ENCODE measurements around the gene HOXD8.

HOXD8 gene

GRCh38 chr2:176161825-176162626, 32.5 kb downstream of the HOXD8 start:
- no peak for DNase-seq

GRCh38 chr2:176162911-176163671, 33.6 kb downstream of the HOXD8 start:
- no peak for DNase-seq

GRCh38 chr2:176163672-176164056, 34.2 kb downstream of the HOXD8 start:
- no peak for DNase-seq

DNA sequence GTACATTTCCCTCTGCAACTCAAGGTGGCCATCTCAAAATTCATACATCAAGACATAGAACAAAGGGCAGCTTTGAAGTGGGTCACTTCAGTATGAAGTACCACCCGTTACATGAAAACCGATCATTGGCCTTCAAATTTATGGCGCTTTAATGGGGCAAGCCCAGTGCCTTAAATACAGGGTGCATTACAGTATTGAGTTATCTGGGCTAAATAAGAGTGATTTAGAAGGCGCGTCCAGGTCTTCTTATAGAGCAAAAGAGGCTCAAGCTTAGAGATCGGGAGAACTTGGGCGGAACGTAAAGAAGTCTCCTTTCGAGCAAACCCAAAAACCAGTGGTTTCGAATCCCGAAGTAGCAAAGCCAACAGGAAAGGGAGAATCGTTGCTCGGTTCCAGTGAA, 34.7 kb downstream of the HOXD8 start:
- DNase-seq = no peak

DNA sequence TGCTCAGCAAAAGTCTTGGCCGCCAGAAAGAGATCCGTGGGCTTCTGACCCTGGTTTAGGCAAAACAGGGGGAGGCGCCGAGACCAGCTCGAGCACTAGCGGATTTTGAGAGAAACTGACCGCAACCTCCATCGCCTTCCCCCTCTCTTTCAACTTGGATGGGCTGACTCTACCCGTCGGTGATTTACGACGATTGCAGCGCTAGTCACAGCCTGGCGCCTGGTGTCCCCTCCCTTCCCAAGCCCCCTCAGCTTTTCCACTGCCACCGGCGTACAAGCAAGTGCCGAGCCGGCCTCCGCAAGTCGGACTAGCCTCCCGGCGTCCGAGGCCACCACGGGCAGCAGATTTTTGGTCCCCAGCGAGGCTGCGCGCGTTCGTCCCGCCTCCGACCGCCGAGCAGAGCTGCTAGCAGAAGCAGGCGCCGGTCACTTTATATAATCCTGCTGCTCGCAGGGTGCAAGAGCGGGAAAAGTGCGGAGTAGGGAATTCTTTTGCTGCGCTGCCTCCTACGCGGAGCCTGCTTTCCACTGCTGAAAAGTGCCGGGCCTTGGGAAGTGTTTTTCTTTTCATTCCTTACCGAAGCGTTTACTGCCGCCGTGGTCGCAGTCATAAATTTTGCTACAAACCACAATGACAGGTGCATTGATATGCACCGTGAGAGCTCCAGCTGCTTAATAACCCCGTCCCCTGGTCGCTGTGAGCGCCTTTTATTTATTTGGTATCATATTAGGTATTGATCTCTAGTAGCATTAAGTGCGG, 35.3 kb downstream of the HOXD8 start:
- no peak for DNase-seq

DNA sequence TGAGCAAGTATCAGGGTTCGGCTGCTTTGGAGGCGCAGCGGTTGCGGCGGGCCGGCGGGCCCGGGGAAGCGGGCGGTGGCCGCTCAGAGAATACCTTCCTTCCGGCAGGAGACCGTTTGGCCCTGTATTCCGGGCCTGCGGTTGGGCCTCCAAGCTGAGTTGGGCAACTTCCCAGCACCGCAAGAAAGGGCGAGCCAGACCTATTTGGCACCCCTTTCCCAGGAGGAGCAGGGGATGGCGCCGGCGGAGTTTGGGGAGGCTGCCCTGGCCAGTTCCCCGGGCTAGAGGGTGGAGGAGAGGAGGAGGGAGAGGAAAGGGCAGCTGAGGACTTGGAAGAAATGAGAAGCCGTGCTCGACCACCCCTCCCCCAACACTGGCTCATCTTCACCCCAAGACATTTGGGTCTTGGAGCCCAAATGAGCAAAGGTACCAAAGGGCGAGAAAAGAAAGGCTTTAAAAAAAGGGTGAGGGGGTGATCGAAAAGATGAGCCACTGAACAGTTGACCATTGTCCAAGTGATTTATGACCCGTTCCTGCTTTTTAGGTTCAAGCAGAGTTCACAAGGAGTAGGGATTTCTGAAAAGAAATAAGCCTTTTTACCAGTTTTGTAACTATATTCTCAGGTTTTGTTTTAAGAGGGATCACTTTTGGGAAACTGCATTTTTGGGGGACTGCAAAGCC, 36.0 kb downstream of the HOXD8 start:
- DNase-seq = no peak

GRCh38 chr2:176166272-176166671, 36.8 kb downstream of the HOXD8 start:
- DNase-seq = no peak

DNA sequence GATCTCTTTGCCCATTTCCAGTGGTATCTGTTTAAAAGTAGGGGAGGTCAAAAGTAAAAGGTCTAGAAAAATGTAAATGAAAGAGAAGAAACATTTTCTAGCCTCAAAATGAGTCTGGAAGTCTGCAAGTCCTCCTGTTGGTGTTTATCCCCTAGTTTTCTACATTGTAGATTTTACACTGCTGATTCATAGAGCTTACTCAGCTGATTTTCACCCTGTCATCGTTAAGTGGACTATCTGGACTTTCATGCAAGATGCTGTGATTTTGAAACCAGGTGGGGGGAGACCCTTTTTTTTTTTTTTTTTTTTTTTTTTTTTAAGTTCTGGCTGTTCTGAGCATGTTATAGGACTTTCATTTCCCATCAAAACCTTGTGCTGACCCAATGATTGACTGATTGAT, 37.9 kb downstream of the HOXD8 start:
- DNase-seq = no peak

GRCh38 chr2:176169181-176169580, 39.7 kb downstream of the HOXD8 start:
- no peak for DNase-seq

DNA sequence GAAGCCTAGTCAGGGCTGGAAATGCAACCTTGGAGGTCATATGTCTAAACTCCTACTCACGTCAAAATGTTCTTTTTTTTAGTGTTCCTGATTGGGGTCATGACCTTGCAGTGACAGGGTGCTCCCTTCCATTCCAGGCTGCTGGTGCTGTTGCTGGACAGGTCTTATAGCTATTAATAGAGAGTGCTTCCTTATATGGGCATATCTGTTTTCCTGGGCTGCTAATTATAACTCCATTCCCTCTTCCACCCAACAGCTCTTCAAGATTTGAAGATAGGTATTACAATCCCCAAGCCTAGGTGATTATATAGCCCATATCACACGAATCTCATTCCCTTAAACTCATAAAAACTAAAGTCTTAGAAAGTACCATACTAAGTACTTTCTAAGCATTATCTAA, 40.2 kb downstream of the HOXD8 start:
- DNase-seq = no peak

DNA sequence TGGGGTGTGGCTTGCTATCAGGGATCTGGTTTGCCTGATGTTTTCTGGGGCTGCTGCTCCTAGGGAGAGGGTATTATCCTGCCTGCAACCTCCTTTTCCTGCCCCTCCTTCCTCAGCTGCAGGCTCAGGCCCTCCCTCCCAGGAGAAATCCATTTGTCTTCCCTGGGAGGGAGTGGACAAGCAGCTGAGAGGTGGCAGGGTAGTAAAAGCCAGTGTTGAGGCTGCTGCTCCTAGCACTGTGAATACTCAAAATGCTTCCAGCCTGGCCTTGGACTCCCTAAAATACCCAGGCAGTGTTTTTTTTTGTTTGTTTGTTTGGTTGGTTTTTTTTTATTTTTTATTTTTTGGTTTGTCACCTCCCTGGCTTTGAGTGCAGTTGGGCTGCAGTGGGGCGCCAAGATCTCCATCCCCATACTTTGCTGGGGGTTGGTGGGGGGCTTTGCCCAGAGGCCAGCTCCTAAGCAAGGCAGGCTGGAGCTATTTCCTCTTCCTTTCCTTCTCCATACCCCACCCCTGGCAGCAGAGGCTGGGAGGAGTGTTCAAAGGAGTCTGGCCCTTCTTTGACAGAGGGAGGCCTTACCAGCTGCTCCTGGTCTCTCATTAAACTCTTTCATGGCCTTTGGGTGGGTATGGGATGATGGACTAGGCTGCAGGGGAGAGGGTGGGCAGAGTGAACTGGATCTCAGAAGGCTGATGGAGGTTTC, 41.2 kb downstream of the HOXD8 start:
- no peak for DNase-seq

GRCh38 chr2:176171351-176172006, 42.0 kb downstream of the HOXD8 start:
- DNase-seq = no peak

DNA sequence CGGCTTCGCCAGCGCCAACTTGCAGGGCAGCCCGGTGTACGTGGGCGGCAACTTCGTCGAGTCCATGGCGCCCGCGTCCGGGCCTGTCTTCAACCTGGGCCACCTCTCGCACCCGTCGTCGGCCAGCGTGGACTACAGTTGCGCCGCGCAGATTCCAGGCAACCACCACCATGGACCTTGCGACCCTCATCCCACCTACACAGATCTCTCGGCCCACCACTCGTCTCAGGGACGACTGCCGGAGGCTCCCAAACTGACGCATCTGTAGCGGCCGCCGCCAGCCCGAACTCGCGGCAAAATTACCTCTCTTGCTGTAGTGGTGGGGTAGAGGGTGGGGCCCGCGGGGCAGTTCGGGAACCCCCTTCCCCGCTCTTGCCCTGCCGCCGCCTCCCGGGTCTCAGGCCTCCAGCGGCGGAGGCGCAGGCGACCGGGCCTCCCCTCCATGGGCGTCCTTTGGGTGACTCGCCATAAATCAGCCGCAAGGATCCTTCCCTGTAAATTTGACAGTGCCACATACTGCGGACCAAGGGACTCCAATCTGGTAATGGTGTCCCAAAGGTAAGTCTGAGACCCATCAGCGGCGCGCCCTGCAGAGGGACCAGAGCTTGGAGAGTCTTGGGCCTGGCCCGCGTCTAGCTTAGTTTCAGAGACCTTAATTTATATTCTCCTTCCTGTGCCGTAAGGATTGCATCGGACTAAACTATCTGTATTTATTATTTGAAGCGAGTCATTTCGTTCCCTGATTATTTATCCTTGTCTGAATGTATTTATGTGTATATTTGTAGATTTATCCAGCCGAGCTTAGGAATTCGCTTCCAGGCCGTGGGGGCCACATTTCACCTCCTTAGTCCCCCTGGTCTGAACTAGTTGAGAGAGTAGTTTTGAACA, 42.7 kb downstream of the HOXD8 start:
- DNase-seq = no peak

- no peak for DNase-seq
These were observed 43.5 kb downstream of the HOXD8 start for GRCh38 chr2:176172895-176173566.

GRCh38 chr2:176173567-176174381, 44.3 kb downstream of the HOXD8 start:
- no peak for DNase-seq

GRCh38 chr2:176174382-176174823, 44.9 kb downstream of the HOXD8 start:
- no peak for DNase-seq

GRCh38 chr2:176174824-176175708, 45.6 kb downstream of the HOXD8 start:
- DNase-seq = no peak
